Measurements from ENCODE around the gene SLC2A4RG.

DNA sequence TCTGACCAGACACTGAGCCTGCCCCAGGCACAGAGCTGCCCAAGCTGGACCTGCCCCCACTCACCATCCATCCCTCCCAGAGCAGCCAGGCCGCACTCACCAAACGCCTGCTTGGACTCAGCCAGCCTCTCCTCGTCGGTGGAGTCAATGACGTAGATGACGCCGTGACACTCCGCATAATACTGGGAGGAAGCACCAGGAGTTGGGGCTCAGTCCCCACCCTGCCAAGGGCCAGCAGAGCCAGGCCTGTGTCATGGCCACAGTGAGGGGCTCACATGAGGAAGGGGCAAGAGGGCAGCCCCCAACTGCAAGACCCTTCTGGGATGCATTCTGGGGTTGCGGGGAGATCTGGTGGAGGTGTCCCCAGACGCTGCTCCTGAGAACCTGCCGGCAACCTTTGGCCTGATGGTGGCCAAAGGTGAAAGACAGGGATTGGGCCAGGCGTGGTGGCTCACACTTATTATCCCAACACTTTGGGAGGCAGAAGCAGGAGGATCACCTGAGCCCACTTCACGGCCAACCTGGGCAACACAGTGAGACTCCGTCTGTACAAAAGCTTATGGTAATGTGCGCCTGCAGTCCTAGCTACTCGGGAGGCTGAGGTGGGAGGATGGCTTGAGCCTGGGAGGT lies 37.4 kb upstream of the SLC2A4RG start:
- TF ChIP-seq POLR2A (IDR thresholded peaks at IDR 0.05; ENCODE audit: low read depth, low read length) (no peak), USF2 (IDR thresholded peaks at IDR 0.05; ENCODE audit: low read depth, low read length) (no peak), SMC3 (IDR thresholded peaks at IDR 0.05; ENCODE audit: low read depth, low read length) (no peak), MXI1 (IDR thresholded peaks at IDR 0.05; ENCODE audit: borderline replicate concordance, low read depth, low read length) (no peak)
- TF ChIP-seq, protein P1, sequence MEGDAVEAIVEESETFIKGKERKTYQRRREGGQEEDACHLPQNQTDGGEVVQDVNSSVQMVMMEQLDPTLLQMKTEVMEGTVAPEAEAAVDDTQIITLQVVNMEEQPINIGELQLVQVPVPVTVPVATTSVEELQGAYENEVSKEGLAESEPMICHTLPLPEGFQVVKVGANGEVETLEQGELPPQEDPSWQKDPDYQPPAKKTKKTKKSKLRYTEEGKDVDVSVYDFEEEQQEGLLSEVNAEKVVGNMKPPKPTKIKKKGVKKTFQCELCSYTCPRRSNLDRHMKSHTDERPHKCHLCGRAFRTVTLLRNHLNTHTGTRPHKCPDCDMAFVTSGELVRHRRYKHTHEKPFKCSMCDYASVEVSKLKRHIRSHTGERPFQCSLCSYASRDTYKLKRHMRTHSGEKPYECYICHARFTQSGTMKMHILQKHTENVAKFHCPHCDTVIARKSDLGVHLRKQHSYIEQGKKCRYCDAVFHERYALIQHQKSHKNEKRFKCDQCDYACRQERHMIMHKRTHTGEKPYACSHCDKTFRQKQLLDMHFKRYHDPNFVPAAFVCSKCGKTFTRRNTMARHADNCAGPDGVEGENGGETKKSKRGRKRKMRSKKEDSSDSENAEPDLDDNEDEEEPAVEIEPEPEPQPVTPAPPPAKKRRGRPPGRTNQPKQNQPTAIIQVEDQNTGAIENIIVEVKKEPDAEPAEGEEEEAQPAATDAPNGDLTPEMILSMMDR (conservative IDR thresholded peaks at IDR 0.05; ENCODE audit: low read depth, low read length) = no peak

All from IMR-90 (cell line).